IMR-90 (cell line): ENCODE measurements around the gene OR5M8.

ENCODE experiments used
- CEBPB ChIP-seq: IDR thresholded peaks from 2 replicates; pipeline ENCODE4 v1.6.1; 2012; ENCODE audit warnings: low read depth, low read length, improper control_type of control experiment
- CHD1 ChIP-seq: IDR thresholded peaks from 2 replicates; pipeline ENCODE4 v1.6.1; 2012; ENCODE audit warnings: low read depth, low read length, improper control_type of control experiment
- CTCF ChIP-seq: conservative IDR thresholded peaks from 2 replicates; pipeline ENCODE4 v1.5.1; 2012; ENCODE audit warnings: mild to moderate bottlenecking, low read depth, low read length, improper control_type of control experiment
- FOS ChIP-seq: fragments of 150-350 bp; IDR thresholded peaks from 2 replicates; pipeline ENCODE4 v1.6.1; 2016; ENCODE audit warnings: low read depth, low read length
- MAZ ChIP-seq: IDR thresholded peaks from 2 replicates; pipeline ENCODE4 v1.6.1; 2012; ENCODE audit warnings: low read depth, mild to moderate bottlenecking, low read length, improper control_type of control experiment, moderate library complexity, borderline replicate concordance
- MXI1 ChIP-seq: IDR thresholded peaks from 2 replicates; pipeline ENCODE4 v1.6.1; 2012; ENCODE audit warnings: low read depth, mild to moderate bottlenecking, low read length, moderate library complexity, borderline replicate concordance
- POLR2A ChIP-seq: IDR thresholded peaks from 2 replicates; pipeline ENCODE4 v1.6.1; 2012; ENCODE audit warnings: mild to moderate bottlenecking, low read depth, low read length
- RAD21 ChIP-seq: IDR thresholded peaks from 2 replicates; pipeline ENCODE4 v1.6.1; 2012; ENCODE audit warnings: low read length, improper control_type of control experiment
- RFX5 ChIP-seq: IDR thresholded peaks from 2 replicates; pipeline ENCODE4 v1.8.0; 2012; ENCODE audit warnings: low read depth, mild to moderate bottlenecking, low read length, moderate library complexity
- SMC3 ChIP-seq: fragments of 150-350 bp; IDR thresholded peaks from 2 replicates; pipeline ENCODE4 v1.6.1; 2016; ENCODE audit warnings: low read depth, mild to moderate bottlenecking, antibody characterized with exemption, low read length, moderate library complexity
- TF ChIP-seq, protein P1 (sequence below): fragments of 150-350 bp; IDR thresholded peaks from 2 replicates; pipeline ENCODE4 v1.6.1; 2017; ENCODE audit warnings: mild to moderate bottlenecking, antibody characterized with exemption, low read length, low read depth

DNA sequence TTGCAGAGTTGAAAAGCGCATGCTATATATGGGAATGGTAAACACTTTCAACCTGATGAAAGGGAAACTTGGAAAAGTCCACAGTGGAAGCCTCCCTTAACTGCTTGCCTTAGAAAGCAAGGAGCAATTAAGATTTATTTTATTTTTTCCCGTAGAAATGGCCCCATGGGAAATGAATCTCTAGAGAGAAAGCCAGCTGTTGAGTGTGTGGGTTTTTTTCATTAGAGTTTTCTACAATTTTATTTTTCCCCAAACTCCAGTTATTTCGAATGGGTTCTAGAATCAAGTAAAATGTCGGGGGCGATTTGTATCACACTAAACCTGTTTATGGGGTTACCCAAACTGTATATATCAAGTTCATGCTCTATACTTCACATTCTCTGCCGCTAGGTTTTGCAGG lies 17.9 kb downstream of the OR5M8 start, which contains the start of gene OR5M3:
- TF ChIP-seq MXI1: no peak
- TF ChIP-seq CTCF: no peak
- no peak for TF ChIP-seq SMC3
- no peak for TF ChIP-seq POLR2A
- TF ChIP-seq, protein P1, sequence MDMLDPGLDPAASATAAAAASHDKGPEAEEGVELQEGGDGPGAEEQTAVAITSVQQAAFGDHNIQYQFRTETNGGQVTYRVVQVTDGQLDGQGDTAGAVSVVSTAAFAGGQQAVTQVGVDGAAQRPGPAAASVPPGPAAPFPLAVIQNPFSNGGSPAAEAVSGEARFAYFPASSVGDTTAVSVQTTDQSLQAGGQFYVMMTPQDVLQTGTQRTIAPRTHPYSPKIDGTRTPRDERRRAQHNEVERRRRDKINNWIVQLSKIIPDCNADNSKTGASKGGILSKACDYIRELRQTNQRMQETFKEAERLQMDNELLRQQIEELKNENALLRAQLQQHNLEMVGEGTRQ: no peak
- TF ChIP-seq RFX5: no peak
- no peak for TF ChIP-seq CEBPB
- TF ChIP-seq FOS: no peak
- no peak for TF ChIP-seq MAZ
- no peak for TF ChIP-seq RAD21
- no peak for TF ChIP-seq CHD1
